ENCODE data around the gene DGLUCY.

DGLUCY gene

GRCh38 chr14:91158091-91158790 is 44.4 kb downstream of the DGLUCY start:
- no peak for DNase-seq (ENCODE audit: low read depth)
- TF ChIP-seq, protein P1, sequence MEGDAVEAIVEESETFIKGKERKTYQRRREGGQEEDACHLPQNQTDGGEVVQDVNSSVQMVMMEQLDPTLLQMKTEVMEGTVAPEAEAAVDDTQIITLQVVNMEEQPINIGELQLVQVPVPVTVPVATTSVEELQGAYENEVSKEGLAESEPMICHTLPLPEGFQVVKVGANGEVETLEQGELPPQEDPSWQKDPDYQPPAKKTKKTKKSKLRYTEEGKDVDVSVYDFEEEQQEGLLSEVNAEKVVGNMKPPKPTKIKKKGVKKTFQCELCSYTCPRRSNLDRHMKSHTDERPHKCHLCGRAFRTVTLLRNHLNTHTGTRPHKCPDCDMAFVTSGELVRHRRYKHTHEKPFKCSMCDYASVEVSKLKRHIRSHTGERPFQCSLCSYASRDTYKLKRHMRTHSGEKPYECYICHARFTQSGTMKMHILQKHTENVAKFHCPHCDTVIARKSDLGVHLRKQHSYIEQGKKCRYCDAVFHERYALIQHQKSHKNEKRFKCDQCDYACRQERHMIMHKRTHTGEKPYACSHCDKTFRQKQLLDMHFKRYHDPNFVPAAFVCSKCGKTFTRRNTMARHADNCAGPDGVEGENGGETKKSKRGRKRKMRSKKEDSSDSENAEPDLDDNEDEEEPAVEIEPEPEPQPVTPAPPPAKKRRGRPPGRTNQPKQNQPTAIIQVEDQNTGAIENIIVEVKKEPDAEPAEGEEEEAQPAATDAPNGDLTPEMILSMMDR (conservative IDR thresholded peaks at IDR 0.05; ENCODE audit: low read depth, low read length), result no peak
- H3K4me3 ChIP-seq (ENCODE audit: low read depth, low read length), result no peak overlapping the region

DNA sequence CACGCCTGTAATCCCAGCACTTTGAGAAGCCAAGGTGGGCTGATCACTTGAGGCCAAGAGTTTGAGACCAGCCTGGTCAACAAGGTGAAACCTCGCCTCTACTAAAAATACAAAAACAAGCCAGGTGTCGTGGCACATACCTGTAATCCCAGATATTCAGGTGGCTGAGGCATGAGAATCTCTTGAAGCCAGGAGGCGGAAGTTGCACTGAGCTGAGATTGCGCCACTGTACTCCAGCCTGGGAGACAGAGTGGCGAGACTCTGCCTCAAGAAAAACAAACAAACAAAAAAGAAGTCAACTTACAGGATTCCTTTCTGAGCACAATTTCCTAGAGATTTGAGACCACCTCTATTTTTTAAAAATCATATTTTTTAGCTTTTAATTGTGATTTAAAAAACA is 45.3 kb downstream of the DGLUCY start:
- DNase-seq (ENCODE audit: low read depth), result no peak
- no peak overlapping the region for H3K4me3 ChIP-seq (ENCODE audit: low read depth, low read length)
- TF ChIP-seq, protein P1 (conservative IDR thresholded peaks at IDR 0.05; ENCODE audit: low read depth, low read length), result no peak

DNA sequence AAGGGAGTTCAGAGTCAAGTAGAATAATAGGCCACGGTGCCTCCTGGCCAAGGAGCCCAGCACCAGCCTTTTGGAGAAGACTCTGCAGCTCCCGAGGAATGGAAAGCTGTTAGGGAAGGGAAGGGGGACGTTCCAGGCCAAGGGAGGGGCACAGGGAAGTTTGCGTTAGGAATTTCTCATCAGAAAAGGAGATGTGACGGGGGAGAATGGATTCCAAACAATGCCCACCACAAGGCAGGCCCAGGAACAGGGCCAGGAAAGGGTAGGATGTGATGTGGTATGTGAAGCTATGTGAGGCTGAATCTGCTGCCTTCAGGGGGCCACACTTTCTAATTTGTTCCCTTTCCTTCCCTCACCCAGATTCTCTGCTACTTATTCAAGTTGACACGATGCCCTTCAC is 46.0 kb downstream of the DGLUCY start:
- no peak for DNase-seq (ENCODE audit: low read depth)
- TF ChIP-seq, protein P1 (conservative IDR thresholded peaks at IDR 0.05; ENCODE audit: low read depth, low read length), result no peak
- no peak overlapping the region for H3K4me3 ChIP-seq (ENCODE audit: low read depth, low read length)

DNA sequence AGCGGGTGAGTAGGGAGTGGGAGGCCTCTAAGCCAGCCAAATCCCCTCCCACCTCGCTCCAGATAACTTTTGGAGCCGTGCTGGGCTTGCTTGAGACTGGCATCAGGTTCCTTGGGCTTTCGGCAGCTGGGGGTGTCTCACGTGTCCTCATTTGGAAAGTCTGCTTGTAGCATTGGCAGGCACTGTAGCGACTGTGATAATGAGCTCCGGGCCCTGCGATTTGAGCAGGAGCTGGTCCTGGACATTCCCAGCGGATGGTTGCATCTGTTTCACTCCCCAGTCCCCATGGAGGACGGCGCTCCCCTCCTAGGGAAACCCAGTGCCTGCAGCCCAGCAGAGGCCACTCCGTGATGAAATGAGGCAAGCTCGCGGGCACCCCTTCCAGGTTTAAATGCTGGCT is 49.4 kb downstream of the DGLUCY start:
- no peak for DNase-seq (ENCODE audit: low read depth)
- H3K4me3 ChIP-seq (ENCODE audit: low read depth, low read length), result no peak overlapping the region
- TF ChIP-seq, protein P1 (conservative IDR thresholded peaks at IDR 0.05; ENCODE audit: low read depth, low read length), result no peak

- DNase-seq (ENCODE audit: low read depth), result no peak
- TF ChIP-seq, protein P1 (conservative IDR thresholded peaks at IDR 0.05; ENCODE audit: low read depth, low read length), result no peak
- no peak overlapping the region for H3K4me3 ChIP-seq (ENCODE audit: low read depth, low read length)
Measured at GRCh38 chr14:91164676-91165075, 50.8 kb downstream of the DGLUCY start.

DNA sequence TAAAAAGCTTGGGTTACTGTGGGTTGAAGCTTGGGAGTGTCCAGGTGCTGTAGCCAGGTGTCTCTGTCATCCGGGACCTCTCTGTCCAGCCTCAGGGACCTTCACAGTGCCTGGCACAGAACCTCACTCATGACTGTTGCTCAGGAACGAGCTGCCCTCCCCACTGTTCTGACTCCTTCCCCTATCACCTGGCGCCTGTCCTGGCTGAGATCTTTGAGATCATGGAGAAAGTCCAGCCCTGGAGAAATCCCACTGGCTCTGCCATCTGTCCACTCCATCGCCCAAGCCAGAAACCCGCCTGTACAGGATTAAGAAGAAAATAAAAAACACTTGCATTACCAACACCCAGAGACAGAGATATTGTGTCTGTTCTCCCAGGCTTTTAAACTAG is 53.5 kb downstream of the DGLUCY start:
- no peak for DNase-seq (ENCODE audit: low read depth)
- TF ChIP-seq, protein P1 (conservative IDR thresholded peaks at IDR 0.05; ENCODE audit: low read depth, low read length), result no peak
- H3K4me3 ChIP-seq (ENCODE audit: low read depth, low read length), result no peak overlapping the region

GRCh38 chr14:91169951-91170350 is 56.1 kb downstream of the DGLUCY start:
- H3K4me3 ChIP-seq (ENCODE audit: low read depth, low read length), result no peak overlapping the region
- DNase-seq (ENCODE audit: low read depth), result no peak
- TF ChIP-seq, protein P1 (conservative IDR thresholded peaks at IDR 0.05; ENCODE audit: low read depth, low read length), result no peak
